ENCODE data around the gene DEF6. TPM values are rescaled to one million over a fixed set of nuclear protein-coding genes. Genes with fewer than 3 reads are reported as not detected.

DEF6 gene
- total and polyA plus RNA-seq, 2 of the 13 experiments (the other 11 are each of a cell fraction or from before 2014, with no cell fraction given): 5.2 to 10.0 TPM

DNA sequence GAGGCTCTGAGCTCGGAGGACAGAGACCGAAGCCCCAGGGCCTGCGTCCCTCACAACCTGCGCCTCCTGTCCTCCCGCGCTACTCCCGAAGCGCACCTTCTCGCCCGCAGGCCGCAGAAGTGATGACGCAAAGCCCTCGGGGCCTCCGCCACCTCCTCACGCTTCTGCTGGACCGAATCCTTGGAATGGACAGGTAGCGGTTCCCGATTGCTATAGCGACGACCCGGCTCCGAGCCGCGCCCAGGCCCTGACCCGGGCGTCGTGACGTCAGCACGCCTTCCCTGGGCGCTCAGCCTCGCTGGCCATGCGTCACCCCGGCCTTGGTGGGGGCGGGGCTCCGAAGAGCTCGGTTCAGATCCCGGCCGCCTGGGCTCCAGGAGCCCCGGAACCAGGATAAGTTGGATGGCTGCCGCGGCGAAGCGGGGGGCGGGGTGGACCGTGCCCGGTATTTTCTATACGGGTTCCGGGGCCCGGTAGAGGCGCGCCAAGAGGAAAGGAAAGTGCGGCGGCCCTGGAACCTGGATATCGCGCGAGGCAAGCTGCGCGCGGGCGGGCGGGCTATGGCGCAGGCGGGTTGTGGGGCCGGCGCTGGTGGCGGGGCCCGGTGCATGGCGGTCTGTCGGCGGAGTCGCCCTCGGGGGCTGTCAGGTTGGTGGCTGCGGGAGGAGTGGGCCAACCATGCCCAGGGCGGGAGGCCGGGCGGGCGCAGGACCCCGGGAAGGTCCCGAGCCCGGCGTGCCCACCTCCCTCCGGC, 38.2 kb upstream of the DEF6 start, which contains the start of gene ZNF76 (continued):
- TF ChIP-seq ZKSCAN8 (CRISPR knock-in tag; IDR thresholded peaks at IDR 0.05; ENCODE audit: borderline replicate concordance) (peak; percentile 59; the same call in 1 of the 2 replicates), ZNF781 (CRISPR knock-in tag; IDR thresholded peaks at IDR 0.05; ENCODE audit: borderline replicate concordance, not compliant biosample characterization) (peak; percentile 87), SOX6 (IDR thresholded peaks at IDR 0.05) (no peak), SOX6 (CRISPR knock-in tag; IDR thresholded peaks at IDR 0.05) (peak; percentile 82), ZNF761 (CRISPR knock-in tag; conservative IDR thresholded peaks at IDR 0.05) (peak; percentile 96), ZNF460 (CRISPR knock-in tag; IDR thresholded peaks at IDR 0.05; ENCODE audit: borderline replicate concordance) (no peak), ZNF569 (CRISPR knock-in tag; IDR thresholded peaks at IDR 0.05; ENCODE audit: borderline replicate concordance) (no peak), NFYB (CRISPR knock-in tag; IDR thresholded peaks at IDR 0.05) (peak; percentile 67), ZNF337 (CRISPR knock-in tag; IDR thresholded peaks at IDR 0.05; ENCODE audit: borderline replicate concordance, low read depth) (peak; percentile 97), ZKSCAN1 (IDR thresholded peaks at IDR 0.05; ENCODE audit: low read length) (no peak), CHD2 (IDR thresholded peaks at IDR 0.05; ENCODE audit: low read depth, low read length) (peak; percentile 81), KDM1A (CRISPR knock-in tag; IDR thresholded peaks at IDR 0.05) (no peak), HINFP (CRISPR knock-in tag; IDR thresholded peaks at IDR 0.05; ENCODE audit: low read depth) (peak; percentile 59; the same call in 1 of the 2 replicates), ZNF530 (CRISPR knock-in tag; IDR thresholded peaks at IDR 0.05; ENCODE audit: low read depth) (no peak), ARID2 (CRISPR knock-in tag; IDR thresholded peaks at IDR 0.05; ENCODE audit: borderline replicate concordance) (peak; percentile 86; the same call in 1 of the 2 replicates), BCL3 (CRISPR knock-in tag; IDR thresholded peaks at IDR 0.05) (peak; percentile 63), PBX2 (CRISPR knock-in tag; IDR thresholded peaks at IDR 0.05) (0 out of 2 replicates have a peak, but pooled peaks have one; percentile 13), RFXANK (CRISPR knock-in tag; IDR thresholded peaks at IDR 0.05) (peak; percentile 91), MAFG (CRISPR knock-in tag; IDR thresholded peaks at IDR 0.05) (0 out of 2 replicates have a peak, but pooled peaks have one; percentile 39)
- TF ChIP-seq, protein P1, sequence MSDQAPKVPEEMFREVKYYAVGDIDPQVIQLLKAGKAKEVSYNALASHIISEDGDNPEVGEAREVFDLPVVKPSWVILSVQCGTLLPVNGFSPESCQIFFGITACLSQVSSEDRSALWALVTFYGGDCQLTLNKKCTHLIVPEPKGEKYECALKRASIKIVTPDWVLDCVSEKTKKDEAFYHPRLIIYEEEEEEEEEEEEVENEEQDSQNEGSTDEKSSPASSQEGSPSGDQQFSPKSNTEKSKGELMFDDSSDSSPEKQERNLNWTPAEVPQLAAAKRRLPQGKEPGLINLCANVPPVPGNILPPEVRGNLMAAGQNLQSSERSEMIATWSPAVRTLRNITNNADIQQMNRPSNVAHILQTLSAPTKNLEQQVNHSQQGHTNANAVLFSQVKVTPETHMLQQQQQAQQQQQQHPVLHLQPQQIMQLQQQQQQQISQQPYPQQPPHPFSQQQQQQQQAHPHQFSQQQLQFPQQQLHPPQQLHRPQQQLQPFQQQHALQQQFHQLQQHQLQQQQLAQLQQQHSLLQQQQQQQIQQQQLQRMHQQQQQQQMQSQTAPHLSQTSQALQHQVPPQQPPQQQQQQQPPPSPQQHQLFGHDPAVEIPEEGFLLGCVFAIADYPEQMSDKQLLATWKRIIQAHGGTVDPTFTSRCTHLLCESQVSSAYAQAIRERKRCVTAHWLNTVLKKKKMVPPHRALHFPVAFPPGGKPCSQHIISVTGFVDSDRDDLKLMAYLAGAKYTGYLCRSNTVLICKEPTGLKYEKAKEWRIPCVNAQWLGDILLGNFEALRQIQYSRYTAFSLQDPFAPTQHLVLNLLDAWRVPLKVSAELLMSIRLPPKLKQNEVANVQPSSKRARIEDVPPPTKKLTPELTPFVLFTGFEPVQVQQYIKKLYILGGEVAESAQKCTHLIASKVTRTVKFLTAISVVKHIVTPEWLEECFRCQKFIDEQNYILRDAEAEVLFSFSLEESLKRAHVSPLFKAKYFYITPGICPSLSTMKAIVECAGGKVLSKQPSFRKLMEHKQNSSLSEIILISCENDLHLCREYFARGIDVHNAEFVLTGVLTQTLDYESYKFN (CRISPR knock-in tag; conservative IDR thresholded peaks at IDR 0.05): peak; percentile 90
- TF ChIP-seq, protein P2, sequence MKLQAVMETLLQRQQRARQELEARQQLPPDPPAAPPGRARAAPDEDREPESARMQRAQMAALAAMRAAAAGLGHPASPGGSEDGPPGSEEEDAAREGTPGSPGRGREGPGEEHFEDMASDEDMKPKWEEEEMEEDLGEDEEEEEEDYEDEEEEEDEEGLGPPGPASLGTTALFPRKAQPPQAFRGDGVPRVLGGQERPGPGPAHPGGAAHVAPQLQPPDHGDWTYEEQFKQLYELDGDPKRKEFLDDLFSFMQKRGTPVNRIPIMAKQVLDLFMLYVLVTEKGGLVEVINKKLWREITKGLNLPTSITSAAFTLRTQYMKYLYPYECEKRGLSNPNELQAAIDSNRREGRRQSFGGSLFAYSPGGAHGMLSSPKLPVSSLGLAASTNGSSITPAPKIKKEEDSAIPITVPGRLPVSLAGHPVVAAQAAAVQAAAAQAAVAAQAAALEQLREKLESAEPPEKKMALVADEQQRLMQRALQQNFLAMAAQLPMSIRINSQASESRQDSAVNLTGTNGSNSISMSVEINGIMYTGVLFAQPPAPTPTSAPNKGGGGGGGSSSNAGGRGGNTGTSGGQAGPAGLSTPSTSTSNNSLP (IDR thresholded peaks at IDR 0.05; ENCODE audit: low read depth, low read length): peak; percentile 53; the same call in 1 of the 2 replicates

Measured in HepG2 (cell line).